ENCODE data around the gene RICTOR.

The RICTOR gene

GRCh38 chr5:38891563-38891962 is 182.6 kb downstream of the RICTOR start:
- Histone ChIP-seq H3K4me1 (ENCODE audit: insufficient read depth, low read length) (peaks cover 5% of the 10 kb centered on the region), H3K27me3 (ENCODE audit: insufficient read depth, low read length) (no peaks in the 10 kb centered on the region), H3K4me3 (ENCODE audit: low read length) (no peak overlapping the region), H2AFZ (ENCODE audit: low read depth, low read length) (no peak overlapping the region), H3K36me3 (ENCODE audit: insufficient read depth, low read length) (no peaks in the 10 kb centered on the region), H3K9me3 (ENCODE audit: low read length) (no peaks in the 10 kb centered on the region)

- no peaks in the 10 kb centered on the region for H3K9me3 ChIP-seq (ENCODE audit: low read length)
- no peak overlapping the region for H2AFZ ChIP-seq (ENCODE audit: low read depth, low read length)
- H3K36me3 ChIP-seq (ENCODE audit: insufficient read depth, low read length) = no peaks in the 10 kb centered on the region
- H3K4me1 ChIP-seq (ENCODE audit: insufficient read depth, low read length) = peaks cover 6% of the 10 kb centered on the region
- H3K4me3 ChIP-seq (ENCODE audit: low read length) = no peak overlapping the region
- no peaks in the 10 kb centered on the region for H3K27me3 ChIP-seq (ENCODE audit: insufficient read depth, low read length)
Observed at GRCh38 chr5:38889424-38889823, 184.8 kb downstream of the RICTOR start.

GRCh38 chr5:38888041-38888440 is 186.2 kb downstream of the RICTOR start:
- H3K27me3 ChIP-seq (ENCODE audit: insufficient read depth, low read length) = no peaks in the 10 kb centered on the region
- H2AFZ ChIP-seq (ENCODE audit: low read depth, low read length) = no peak overlapping the region
- H3K4me3 ChIP-seq (ENCODE audit: low read length) = no peak overlapping the region
- peaks cover 15% of the 10 kb centered on the region for H3K4me1 ChIP-seq (ENCODE audit: insufficient read depth, low read length)
- H3K36me3 ChIP-seq (ENCODE audit: insufficient read depth, low read length) = no peaks in the 10 kb centered on the region
- H3K9me3 ChIP-seq (ENCODE audit: low read length) = no peaks in the 10 kb centered on the region

All from neuron (in vitro differentiated cells).